Esophagus muscularis mucosa (tissue), 3 donors: ENCODE measurements around the gene MIEF2.
"Not testable (repeated sequence)": the region's sequence is repeated elsewhere in the genome, so short reads cannot be mapped to it uniquely, and the experiment has no call there.

ENCODE experiments used
- POLR2A ChIP-seq: fragments of 450-650 bp; IDR thresholded peaks from one replicate; pipeline ENCODE4 v1.6.1; 2017; ENCODE audit warnings: antibody characterized with exemption, moderate library complexity, mild to moderate bottlenecking, low read depth
- POLR2AphosphoS5 ChIP-seq, 2 donors: sonication (generic); formaldehyde crosslinking; IDR thresholded peaks; one replicate each; pipeline ENCODE4 v1.6.1; 2017; ENCODE audit warnings: antibody characterized with exemption in 2 of 2
- TF ChIP-seq, protein P1 (sequence below), 3 experiments: fragments of 200-600 bp in 2 of 3; fragments of 450-650 bp in 1 of 3; sonication (generic) in 2 of 3; IDR thresholded peaks; one replicate each; pipeline ENCODE4 v1.5.1; 2017 to 2019; ENCODE audit warnings: antibody characterized with exemption in 3 of 3, mild to moderate bottlenecking in 2 of 3, moderate library complexity in 1 of 3

- TF ChIP-seq, protein P1, sequence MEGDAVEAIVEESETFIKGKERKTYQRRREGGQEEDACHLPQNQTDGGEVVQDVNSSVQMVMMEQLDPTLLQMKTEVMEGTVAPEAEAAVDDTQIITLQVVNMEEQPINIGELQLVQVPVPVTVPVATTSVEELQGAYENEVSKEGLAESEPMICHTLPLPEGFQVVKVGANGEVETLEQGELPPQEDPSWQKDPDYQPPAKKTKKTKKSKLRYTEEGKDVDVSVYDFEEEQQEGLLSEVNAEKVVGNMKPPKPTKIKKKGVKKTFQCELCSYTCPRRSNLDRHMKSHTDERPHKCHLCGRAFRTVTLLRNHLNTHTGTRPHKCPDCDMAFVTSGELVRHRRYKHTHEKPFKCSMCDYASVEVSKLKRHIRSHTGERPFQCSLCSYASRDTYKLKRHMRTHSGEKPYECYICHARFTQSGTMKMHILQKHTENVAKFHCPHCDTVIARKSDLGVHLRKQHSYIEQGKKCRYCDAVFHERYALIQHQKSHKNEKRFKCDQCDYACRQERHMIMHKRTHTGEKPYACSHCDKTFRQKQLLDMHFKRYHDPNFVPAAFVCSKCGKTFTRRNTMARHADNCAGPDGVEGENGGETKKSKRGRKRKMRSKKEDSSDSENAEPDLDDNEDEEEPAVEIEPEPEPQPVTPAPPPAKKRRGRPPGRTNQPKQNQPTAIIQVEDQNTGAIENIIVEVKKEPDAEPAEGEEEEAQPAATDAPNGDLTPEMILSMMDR (IDR thresholded peaks at IDR 0.05): not testable (repeated sequence)
- not testable (repeated sequence) for TF ChIP-seq POLR2AphosphoS5 (IDR thresholded peaks at IDR 0.05); POLR2A
These were observed 37.6 kb downstream of the MIEF2 start for GRCh38 chr17:18298061-18298460.
